Smooth muscle cell of bladder (primary cell): Measurements from ENCODE around the gene PRR23A. TPM values are rescaled to one million over a fixed set of nuclear protein-coding genes. Genes with fewer than 3 reads are reported as not detected.

ENCODE experiments used
- total RNA-seq: library from RNA; depleted of rRNA; stranded (reverse); fragments of >200 nt; gene quantifications from 2 replicates; pipeline ENCODE4 v1.2.3, GENCODE V29; 2014

The PRR23A gene
- not detected in 2 replicates for total RNA-seq

GRCh38 chr3:139006051-139006716 is at the start of gene PRR23A:
PRR23A (minus strand) TSS chr3:139006268; CDS start chr3:139006268, 0 bp downstream.

DNA sequence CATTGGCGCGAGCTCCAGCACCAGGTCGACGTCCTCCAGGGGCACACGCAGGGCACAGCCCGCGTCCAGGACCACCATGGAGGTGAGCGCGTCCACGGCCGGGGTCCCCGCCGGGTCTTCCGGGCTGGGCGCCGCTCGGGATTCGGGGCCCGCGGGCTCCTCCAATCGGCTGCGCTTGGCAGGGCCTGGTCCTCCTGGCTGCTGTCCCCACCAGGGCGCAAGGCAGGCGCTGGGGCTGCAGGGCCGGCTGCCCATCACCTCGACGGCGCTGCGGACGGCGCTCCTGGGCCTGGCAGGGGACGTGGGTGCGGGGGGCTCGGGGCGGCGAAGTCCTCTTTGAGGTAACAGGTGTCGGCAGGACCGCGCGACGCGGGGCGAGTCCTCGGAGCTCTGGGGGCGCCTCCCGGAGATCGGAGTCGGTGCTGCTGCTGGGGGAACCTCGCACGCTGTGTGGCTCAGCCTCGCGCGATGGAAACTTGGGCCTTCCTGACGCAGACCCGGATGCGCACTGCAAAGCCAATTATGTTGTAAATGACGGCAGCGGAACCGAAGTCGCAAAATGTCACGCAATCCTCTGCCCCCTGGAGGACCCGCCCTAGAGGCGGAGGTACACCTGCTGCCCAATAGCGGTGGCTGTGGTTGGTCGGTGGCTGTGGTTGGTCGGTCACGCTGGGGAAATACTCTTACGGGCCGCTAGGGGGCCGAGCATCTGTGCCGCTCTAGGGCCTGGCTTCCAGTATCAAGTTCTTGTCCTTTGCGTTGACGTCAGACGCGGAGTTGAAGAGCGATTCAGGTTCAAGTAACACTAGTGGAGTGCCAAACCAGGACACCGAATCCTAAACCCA is 38.5 kb upstream of the PRR23A start, which contains the start of gene PRR23C:
TSS of gene PRR23C (minus strand) at position 527 of the 845 bp plus-strand sequence. CDS start at position 255, 272 bp downstream.

GRCh38 chr3:139020868-139021234 is 14.8 kb upstream of the PRR23A start, which contains the start of gene PRR23B:
PRR23B (minus strand) TSS chr3:139020926; CDS start chr3:139020661, 265 bp downstream.

Other genes with a start within 250 kb of the PRR23A start
- 6.4 and 7.1 TPM in 2 replicates for gene PIK3CB, start 171.3 kb downstream of the PRR23A start, total RNA-seq
- not detected in 2 replicates for gene FOXL2, start 59.1 kb downstream of the PRR23A start, total RNA-seq
- gene FOXL2NB, start 59.1 kb downstream of the PRR23A start, total RNA-seq = under 0.01 TPM in 1 of 2 replicates, not detected in the other
- not detected in 2 replicates for gene PRR23B, start 14.7 kb upstream of the PRR23A start, total RNA-seq
- gene PRR23C, start 38.6 kb upstream of the PRR23A start, total RNA-seq = not detected in 2 replicates